HEK293 (cell line): ENCODE results near the gene MED15.
A peak's percentile ranks its signal among the peaks of the same experiment; 100 is the strongest.

ENCODE experiments used
- CTCF ChIA-PET: fragments of 350-600 bp; formaldehyde crosslinking; extraction: SDS; loops from one replicate; lab custom pipeline; 2021; ENCODE audit warnings: antibody characterized with exemption; lab: Yijun Ruan, JAX
- POLR2A ChIA-PET: fragments of 300-600 bp; formaldehyde crosslinking; extraction: SDS; loops from one replicate; lab custom pipeline; 2020; ENCODE audit warnings: antibody characterized with exemption, inconsistent platforms; lab: Yijun Ruan, JAX
- H3K27ac ChIP-seq: fragments of 200-500 bp; sonication (Bioruptor generic); 2 replicates; pipeline ENCODE4 v1.5.1; 2014; ENCODE audit warnings: low read depth, low read length, control low read depth, inconsistent platforms; ENCODE audit errors: extremely low read depth
- H3K36me3 ChIP-seq, 2 experiments: fragments of 200-500 bp in 1 of 2; sonication (Bioruptor generic) in 1 of 2; 1 replicate in 1 of 2; 2 replicates in 1 of 2; pipeline ENCODE4 v1.5.1; 2014 to 2017; ENCODE audit warnings: inconsistent platforms in 2 of 2, low read length in 2 of 2; ENCODE audit not compliant: control insufficient read depth in 2 of 2, insufficient read depth in 1 of 2
- H3K4me1 ChIP-seq: fragments of 200-500 bp; sonication (Bioruptor generic); 2 replicates; pipeline ENCODE4 v1.5.1; 2014; ENCODE audit warnings: mild to moderate bottlenecking, low read length, inconsistent platforms; ENCODE audit not compliant: control insufficient read depth, insufficient read depth
- H3K4me3 ChIP-seq: 2 replicates; pipeline ENCODE4 v1.5.1; 2011; ENCODE audit warnings: low read depth, mild to moderate bottlenecking, control low read depth, low read length, moderate library complexity
- H3K9me3 ChIP-seq: fragments of 200-500 bp; sonication (Bioruptor generic); 2 replicates; pipeline ENCODE4 v1.5.1; 2014; ENCODE audit warnings: low read depth, low read length, inconsistent platforms; ENCODE audit not compliant: control insufficient read depth, insufficient read depth
- ELK4 ChIP-seq: IDR thresholded peaks from 2 replicates; pipeline ENCODE4 v1.6.1; 2011; ENCODE audit warnings: mild to moderate bottlenecking, low read depth, low read length, borderline replicate concordance
- GLI2 ChIP-seq: fragments of 450-650 bp; formaldehyde crosslinking; IDR thresholded peaks from 2 replicates; pipeline ENCODE4; 2017; ENCODE audit warnings: missing biosample characterization, missing genetic modification characterization, low read depth, borderline replicate concordance
- GLIS1 ChIP-seq: fragments of 450-650 bp; formaldehyde crosslinking; IDR thresholded peaks from 2 replicates; pipeline ENCODE4 v1.5.1; 2016; ENCODE audit warnings: missing biosample characterization, missing genetic modification characterization
- KLF10 ChIP-seq: fragments of 450-650 bp; IDR thresholded peaks from 2 replicates; pipeline ENCODE4 v1.5.1; 2018; ENCODE audit warnings: missing biosample characterization, mild to moderate bottlenecking, missing genetic modification characterization
- KLF9 ChIP-seq: fragments of 450-650 bp; formaldehyde crosslinking; IDR thresholded peaks from 2 replicates; pipeline ENCODE4 v1.5.1; 2016; ENCODE audit warnings: missing biosample characterization, missing genetic modification characterization, low read depth
- MZF1 ChIP-seq: fragments of 450-650 bp; formaldehyde crosslinking; IDR thresholded peaks from 2 replicates; pipeline ENCODE4 v1.5.1; 2017; ENCODE audit warnings: missing biosample characterization, missing genetic modification characterization, borderline replicate concordance
- PATZ1 ChIP-seq: fragments of 450-650 bp; formaldehyde crosslinking; IDR thresholded peaks from 2 replicates; pipeline ENCODE4 v1.5.1; 2016; ENCODE audit warnings: missing biosample characterization, missing genetic modification characterization
- PRDM2 ChIP-seq: fragments of 450-650 bp; formaldehyde crosslinking; IDR thresholded peaks from 2 replicates; pipeline ENCODE4 v1.5.1; 2016; ENCODE audit warnings: missing biosample characterization, missing genetic modification characterization, borderline replicate concordance
- SP7 ChIP-seq: fragments of 450-650 bp; formaldehyde crosslinking; IDR thresholded peaks from 2 replicates; pipeline ENCODE4 v1.5.1; 2016; ENCODE audit warnings: missing biosample characterization, missing genetic modification characterization
- ZBTB11 ChIP-seq: fragments of 450-650 bp; formaldehyde crosslinking; conservative IDR thresholded peaks from 2 replicates; pipeline ENCODE4 v1.5.1; 2016; ENCODE audit warnings: low read depth, missing biosample characterization, missing genetic modification characterization
- ZFP41 ChIP-seq: fragments of 450-650 bp; formaldehyde crosslinking; IDR thresholded peaks from 2 replicates; pipeline ENCODE4 v1.5.1; 2016; ENCODE audit warnings: missing biosample characterization, missing genetic modification characterization, borderline replicate concordance
- ZIC2 ChIP-seq: fragments of 450-650 bp; formaldehyde crosslinking; IDR thresholded peaks from 2 replicates; pipeline ENCODE4 v1.5.1; 2016; ENCODE audit warnings: missing biosample characterization, missing genetic modification characterization
- ZNF121 ChIP-seq: fragments of 450-650 bp; formaldehyde crosslinking; IDR thresholded peaks from 2 replicates; pipeline ENCODE4 v1.5.1; 2016; ENCODE audit warnings: missing biosample characterization, missing genetic modification characterization
- ZNF132 ChIP-seq: fragments of 450-650 bp; formaldehyde crosslinking; IDR thresholded peaks from 2 replicates; pipeline ENCODE4 v1.5.1; 2017; ENCODE audit warnings: missing biosample characterization, missing genetic modification characterization, borderline replicate concordance
- ZNF140 ChIP-seq: fragments of 450-650 bp; formaldehyde crosslinking; IDR thresholded peaks from 2 replicates; pipeline ENCODE4 v1.5.1; 2016; ENCODE audit warnings: missing biosample characterization, missing genetic modification characterization
- ZNF155 ChIP-seq: fragments of 450-650 bp; formaldehyde crosslinking; IDR thresholded peaks from 2 replicates; pipeline ENCODE4 v1.5.1; 2016; ENCODE audit warnings: missing biosample characterization, missing genetic modification characterization
- ZNF239 ChIP-seq: fragments of 450-650 bp; formaldehyde crosslinking; IDR thresholded peaks from 2 replicates; pipeline ENCODE4 v1.5.1; 2016; ENCODE audit warnings: missing biosample characterization, missing genetic modification characterization
- ZNF416 ChIP-seq: fragments of 450-650 bp; formaldehyde crosslinking; IDR thresholded peaks from 2 replicates; pipeline ENCODE4 v1.5.1; 2016; ENCODE audit warnings: missing biosample characterization, missing genetic modification characterization
- ZNF48 ChIP-seq: fragments of 450-650 bp; formaldehyde crosslinking; IDR thresholded peaks from 2 replicates; pipeline ENCODE4 v1.5.1; 2016; ENCODE audit warnings: missing biosample characterization, missing genetic modification characterization
- ZNF580 ChIP-seq: fragments of 450-650 bp; formaldehyde crosslinking; IDR thresholded peaks from 2 replicates; pipeline ENCODE4 v1.5.1; 2016; ENCODE audit warnings: missing biosample characterization, missing genetic modification characterization
- ZNF600 ChIP-seq: fragments of 450-650 bp; formaldehyde crosslinking; IDR thresholded peaks from 2 replicates; pipeline ENCODE4 v1.5.1; 2016; ENCODE audit warnings: missing biosample characterization, missing genetic modification characterization
- ZNF645 ChIP-seq: fragments of 450-650 bp; formaldehyde crosslinking; IDR thresholded peaks from 2 replicates; pipeline ENCODE4; 2016; ENCODE audit warnings: missing biosample characterization, missing genetic modification characterization
- ZXDB ChIP-seq: fragments of 450-650 bp; formaldehyde crosslinking; IDR thresholded peaks from 2 replicates; pipeline ENCODE4 v1.5.1; 2016; ENCODE audit warnings: missing biosample characterization, missing genetic modification characterization

The MED15 gene

GRCh38 chr22:20585639-20586402 lies 78.4 kb downstream of the MED15 start:
- no peaks in the 10 kb centered on the region for H3K9me3 ChIP-seq
- TF ChIP-seq ELK4 = no peak
- TF ChIP-seq ZBTB11 (tag by site-specific recombination) = no peak
- TF ChIP-seq ZNF600 = peak; percentile 74
- no peak for TF ChIP-seq ZFP41 (tag by site-specific recombination)
- no peak for TF ChIP-seq ZXDB (tag by site-specific recombination)
- no peak for TF ChIP-seq ZNF48
- no peak for TF ChIP-seq ZNF239 (tag by site-specific recombination)
- TF ChIP-seq KLF9 (tag by site-specific recombination) = no peak
- no peak for TF ChIP-seq SP7
- no peak for TF ChIP-seq ZNF132 (tag by site-specific recombination)
- TF ChIP-seq ZNF121 (tag by site-specific recombination) = no peak
- TF ChIP-seq ZNF155 = no peak
- TF ChIP-seq PRDM2 (tag by site-specific recombination) = no peak
- no peak for TF ChIP-seq KLF10
- TF ChIP-seq ZNF140 (tag by site-specific recombination) = no peak
- no peak for TF ChIP-seq MZF1 (tag by site-specific recombination)
- no peak for TF ChIP-seq ZNF416 (tag by site-specific recombination)
- TF ChIP-seq GLIS1 (tag by site-specific recombination) = peak; percentile 88
- peak; percentile 65 for TF ChIP-seq ZIC2 (tag by site-specific recombination)
- no peak for TF ChIP-seq PATZ1 (tag by site-specific recombination)
- no peak for TF ChIP-seq GLI2 (tag by site-specific recombination)
- no peak for TF ChIP-seq ZNF580
- TF ChIP-seq ZNF645 (tag by site-specific recombination) = no peak
- no peak overlapping the region for H3K27ac ChIP-seq
- H3K4me3 ChIP-seq = no peak overlapping the region
- CTCF ChIA-PET = interaction anchor here (1.0 to 1.8 kb wide), 2 partner anchors 12 to 14 kb away, joined by 4 to 9 read pairs; no protein-coding TSS in a partner anchor
- H3K36me3 ChIP-seq = peaks cover 0 to 71% of the 10 kb centered on the region in 2 experiments; a peak in 1 of 3 replicates
- H3K4me1 ChIP-seq = no peaks in the 10 kb centered on the region
- POLR2A ChIA-PET = no interaction called here
